Activated CD4-positive, alpha-beta T cell treated with anti-CD3 and anti-CD28 coated beads for 24 hours (primary cell): ENCODE results near the gene CRYBG2.
A peak's percentile ranks its signal among the peaks of the same experiment; 100 is the strongest.

Experiments
- DNase-seq, 2 donors: peaks; one replicate each; pipeline ENCODE4 v3.0.0-alpha.2; 2020; ENCODE audit warnings: low read depth in 2 of 2

CRYBG2 gene

DNA sequence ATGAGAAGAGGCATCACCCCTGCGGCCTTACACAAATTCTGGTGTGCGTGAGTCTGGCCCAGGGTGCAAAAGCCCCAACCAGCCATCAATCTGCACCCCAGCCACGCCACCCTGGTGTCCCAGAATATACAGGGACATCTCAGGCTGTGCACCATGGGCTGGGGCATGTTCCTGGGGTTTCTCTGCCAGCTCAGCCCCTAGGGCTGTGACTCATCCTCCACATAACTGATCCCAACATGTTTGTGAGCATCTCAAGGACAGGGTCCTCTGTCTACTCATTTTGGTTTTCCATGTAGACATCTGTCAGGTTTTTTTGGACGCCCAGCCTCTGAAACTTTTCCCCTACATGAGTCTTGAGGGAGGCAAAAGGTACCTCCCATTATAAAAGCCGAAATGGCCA lies 18.1 kb upstream of the CRYBG2 start:
- no peak for DNase-seq

- no peak for DNase-seq
Observed at GRCh38 chr1:26370591-26371382, 16.9 kb upstream of the CRYBG2 start.

GRCh38 chr1:26368486-26368885 lies 14.6 kb upstream of the CRYBG2 start:
- DNase-seq, result no peak

DNA sequence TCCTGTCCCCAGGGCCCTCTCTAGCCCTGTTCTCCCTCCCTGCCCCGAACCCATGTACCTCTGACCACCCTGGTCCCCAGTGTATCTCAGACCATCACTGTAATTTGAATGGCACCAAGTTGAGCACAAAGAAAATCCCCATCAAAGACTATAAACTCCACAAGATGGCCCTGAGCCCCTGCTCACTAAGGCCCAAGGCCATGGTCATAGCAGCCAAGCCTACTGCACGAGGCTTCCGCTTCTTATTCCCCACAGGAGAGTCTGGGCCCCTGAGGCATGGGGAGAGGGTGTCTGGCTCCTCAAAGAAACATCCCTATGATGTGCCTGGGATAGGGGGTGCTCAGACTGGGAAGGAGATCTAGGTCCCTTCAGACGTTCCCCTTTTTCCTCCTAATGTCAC lies 14.1 kb upstream of the CRYBG2 start:
- DNase-seq, result no peak

- no peak for DNase-seq
Observed at GRCh38 chr1:26367441-26367840, 13.5 kb upstream of the CRYBG2 start.

DNA sequence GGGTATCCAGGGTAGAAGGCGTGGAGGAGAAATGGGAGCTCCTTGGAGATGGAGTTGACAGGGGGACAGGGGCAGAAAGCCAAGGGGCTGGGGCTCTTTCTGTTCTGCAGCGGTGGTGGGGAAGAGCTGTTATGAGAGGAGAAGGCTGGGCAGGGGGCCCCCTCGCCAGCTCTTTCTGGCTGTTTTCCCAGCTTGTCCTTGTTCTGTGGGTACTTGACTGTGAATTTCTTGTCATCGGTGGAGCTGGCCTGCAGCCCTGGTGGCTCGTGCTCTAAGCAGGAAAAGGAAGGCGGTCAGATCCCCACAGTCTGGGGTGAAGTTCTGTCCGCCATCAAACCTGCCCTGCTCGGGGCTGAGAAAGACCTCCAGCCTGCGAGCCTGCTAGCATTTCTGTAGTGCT lies 11.0 kb upstream of the CRYBG2 start:
- DNase-seq, result no peak

- peak; percentile 74 to 86 for DNase-seq
Observed at GRCh38 chr1:26363549-26364448, 9.9 kb upstream of the CRYBG2 start.

DNA sequence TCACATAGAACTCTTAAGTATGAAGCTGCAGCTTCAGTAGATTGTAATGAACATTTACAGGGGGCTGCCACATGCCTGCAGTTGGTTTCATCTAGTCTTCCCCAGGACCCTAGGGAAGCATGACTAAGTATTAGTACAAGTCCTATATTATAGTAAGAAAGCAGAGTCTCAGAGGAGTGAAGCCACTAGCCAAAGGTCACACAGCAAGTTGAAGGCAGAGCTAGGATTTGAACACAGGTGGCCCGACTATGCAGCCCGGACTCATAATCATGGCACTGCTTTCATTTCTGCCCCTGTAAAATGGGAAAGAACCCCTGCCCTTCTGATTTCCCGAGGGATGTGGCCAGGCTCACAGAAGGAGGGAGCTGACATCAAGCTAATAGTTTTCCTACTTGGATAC lies 8.4 kb upstream of the CRYBG2 start:
- DNase-seq, result no peak

- no peak for DNase-seq
Observed at GRCh38 chr1:26361605-26362122, 7.7 kb upstream of the CRYBG2 start.

DNA sequence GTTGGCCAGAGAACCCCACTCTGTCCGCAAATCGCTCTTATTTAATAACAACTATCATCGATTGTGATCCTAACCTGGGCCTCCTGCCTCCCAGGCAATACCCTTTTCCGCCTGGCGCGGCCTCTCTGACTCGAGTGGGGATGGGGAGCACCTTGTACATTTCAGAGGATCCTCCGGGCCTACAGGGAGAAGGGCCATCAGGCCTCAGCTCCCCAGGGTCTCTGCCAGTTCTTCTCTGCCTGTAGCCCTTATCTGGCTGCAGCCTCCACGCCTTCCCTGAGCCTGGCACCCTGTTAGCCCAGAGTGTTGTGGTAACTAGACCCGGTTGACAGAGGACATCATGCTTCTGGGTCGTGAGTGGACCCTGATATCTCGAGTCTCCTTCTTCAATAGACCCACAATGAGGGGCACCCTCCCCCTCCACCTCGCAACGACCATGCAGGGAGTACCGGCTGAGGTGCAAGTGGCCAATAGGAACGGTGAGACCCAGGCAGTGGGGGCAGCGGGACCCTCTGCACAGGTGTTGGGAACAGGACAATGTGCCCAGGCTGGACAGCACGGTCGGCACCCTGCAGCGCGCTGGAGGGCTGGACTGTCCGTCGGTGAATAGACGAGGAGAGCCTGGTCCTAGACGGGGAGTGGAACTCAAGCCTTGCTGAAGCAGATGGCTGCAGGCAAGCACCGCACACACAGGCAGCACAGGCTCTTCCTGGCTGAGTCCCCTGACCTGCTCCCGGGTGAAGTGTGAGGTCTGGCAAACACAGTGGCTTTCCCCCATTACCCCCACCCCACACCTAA lies 7.1 kb upstream of the CRYBG2 start:
- no peak for DNase-seq

GRCh38 chr1:26359981-26360806 lies 6.3 kb upstream of the CRYBG2 start:
- peak; percentile 23 to 35 for DNase-seq

GRCh38 chr1:26358411-26359384 lies 4.8 kb upstream of the CRYBG2 start:
- peak; percentile 33 to 48 for DNase-seq

GRCh38 chr1:26357121-26357602 lies 3.2 kb upstream of the CRYBG2 start:
- no peak for DNase-seq

GRCh38 chr1:26356106-26356505 lies 2.2 kb upstream of the CRYBG2 start:
- no peak for DNase-seq

DNA sequence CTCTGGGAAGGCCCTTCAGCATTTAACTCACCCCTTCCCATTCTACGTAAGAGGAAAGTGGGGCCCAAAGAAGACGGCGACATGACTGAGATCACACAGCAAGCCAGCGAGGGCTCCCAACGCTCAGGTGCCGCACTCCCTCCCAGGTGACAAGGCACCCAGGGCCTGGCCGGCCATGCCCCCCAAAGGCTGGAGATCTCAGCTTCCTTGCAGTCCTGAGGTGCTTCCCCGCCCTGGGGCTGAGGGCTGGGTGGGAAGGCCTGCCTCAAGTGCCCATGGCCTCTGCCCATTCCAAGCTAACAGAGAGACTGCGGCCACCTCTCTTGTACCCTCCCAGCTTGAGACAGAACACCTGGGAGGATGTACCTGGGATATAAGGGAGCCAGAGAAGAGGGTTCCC lies 1.0 kb upstream of the CRYBG2 start:
- no peak for DNase-seq

- DNase-seq, result no peak
Observed at GRCh38 chr1:26353210-26353859, 595 bp downstream of the CRYBG2 start.

- DNase-seq, result no peak
Observed at GRCh38 chr1:26352338-26352679, 1.6 kb downstream of the CRYBG2 start.

DNA sequence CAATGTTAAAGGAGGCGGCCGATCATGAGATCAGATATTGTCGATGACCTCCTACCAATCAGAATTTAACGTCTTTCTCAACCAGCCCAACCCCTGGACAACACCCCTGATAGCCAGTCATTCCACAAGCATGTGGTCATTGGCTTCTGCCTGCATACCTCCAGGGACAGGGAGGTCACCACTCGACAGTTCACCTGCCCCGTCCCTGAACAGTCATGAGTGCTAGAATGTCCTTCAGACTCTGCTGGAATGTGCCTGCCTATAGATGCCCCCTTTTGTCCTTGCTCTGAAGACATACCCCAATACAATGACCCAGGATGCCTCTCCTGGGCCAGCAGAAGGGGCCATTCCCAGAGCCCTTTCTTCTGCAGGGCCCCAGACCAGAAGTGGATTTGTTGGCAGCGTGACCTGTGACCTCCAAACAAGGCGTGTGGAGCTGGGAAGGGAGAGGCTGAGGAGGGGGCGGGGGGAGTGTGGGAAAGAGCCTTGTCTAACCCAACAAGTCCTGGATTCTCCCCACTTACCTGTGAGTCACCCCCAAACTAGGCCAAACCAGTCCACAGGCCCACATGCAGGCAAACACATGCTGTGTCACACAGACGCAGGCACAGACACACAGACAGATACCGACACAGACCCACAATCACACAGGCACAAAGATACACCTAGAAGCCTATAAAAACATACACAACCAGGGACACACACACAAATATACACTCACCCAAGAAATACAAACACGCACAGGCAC lies 2.2 kb downstream of the CRYBG2 start:
- no peak for DNase-seq
